SK-N-SH (cell line): ENCODE measurements around the gene GAB1.

ENCODE experiments used
- CTCF ChIP-seq: fragments of 200-600 bp; sonication (generic); IDR thresholded peaks from 2 replicates; pipeline ENCODE4 v1.6.1; 2017; ENCODE audit warnings: antibody characterized with exemption, mild to moderate bottlenecking, moderate library complexity
- EP300 ChIP-seq, 2 experiments: IDR thresholded peaks; 2 replicates each; pipeline versions ENCODE4 v1.4.0 to v1.6.1; 2012; ENCODE audit warnings: borderline replicate concordance in 1 of 2, low read depth in 1 of 2, low read length in 1 of 2
- POLR2AphosphoS5 ChIP-seq: IDR thresholded peaks from 2 replicates; pipeline ENCODE4 v1.6.1; 2012; ENCODE audit warnings: low read depth, low read length
- REST ChIP-seq: IDR thresholded peaks from 2 replicates; pipeline ENCODE4 v1.6.1; 2012; ENCODE audit warnings: mild to moderate bottlenecking, low read depth, low read length, moderate library complexity
- RFX5 ChIP-seq: IDR thresholded peaks from 2 replicates; pipeline ENCODE4 v1.6.1; 2012; ENCODE audit warnings: mild to moderate bottlenecking, improper control_type of control experiment, low read length
- TEAD4 ChIP-seq: IDR thresholded peaks from 2 replicates; pipeline ENCODE4 v1.4.0; 2012; ENCODE audit warnings: mild to moderate bottlenecking, borderline replicate concordance; ENCODE audit not compliant: insufficient read depth
- TF ChIP-seq, protein P1 (sequence below): IDR thresholded peaks from 2 replicates; pipeline ENCODE4 v1.4.0; 2012; ENCODE audit warnings: low read depth, borderline replicate concordance

GRCh38 chr4:143302536-143302935 lies 34.1 kb upstream of the GAB1 start:
- no peak for TF ChIP-seq POLR2AphosphoS5
- no peak for TF ChIP-seq CTCF
- no peak for TF ChIP-seq TEAD4
- no peak for TF ChIP-seq RFX5
- no peak for TF ChIP-seq REST
- TF ChIP-seq, protein P1, sequence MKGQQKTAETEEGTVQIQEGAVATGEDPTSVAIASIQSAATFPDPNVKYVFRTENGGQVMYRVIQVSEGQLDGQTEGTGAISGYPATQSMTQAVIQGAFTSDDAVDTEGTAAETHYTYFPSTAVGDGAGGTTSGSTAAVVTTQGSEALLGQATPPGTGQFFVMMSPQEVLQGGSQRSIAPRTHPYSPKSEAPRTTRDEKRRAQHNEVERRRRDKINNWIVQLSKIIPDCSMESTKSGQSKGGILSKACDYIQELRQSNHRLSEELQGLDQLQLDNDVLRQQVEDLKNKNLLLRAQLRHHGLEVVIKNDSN, result no peak
- no peak for TF ChIP-seq EP300 (IDR thresholded peaks at IDR 0.05; ENCODE audit: borderline replicate concordance in 1 of 2, low read depth in 1 of 2, low read length in 1 of 2)
